K562 (cell line): ENCODE results near the gene GLDN. TPM values are rescaled to one million over a fixed set of nuclear protein-coding genes. Genes with fewer than 3 reads are reported as not detected.

ENCODE experiments used
- ATAC-seq: fragments of 200-7000 bp; cut with Tn5 transposase; 3 replicates; pipeline ENCODE4 v1.9.1; 2020; ENCODE audit warnings: moderate library complexity
- BruUV-seq: library from RNA; stranded (reverse); fragments of 400-500 nt; replicated peaks from 2 replicates; lab custom pipeline; 2021; lab: Mats Ljungman, UMichigan
- CTCF ChIA-PET: fragments of 300-600 bp; formaldehyde crosslinking; extraction: SDS; loops from one replicate; lab custom pipeline; 2021; ENCODE audit warnings: low intra/inter-chr PET ratio; lab: Yijun Ruan, JAX
- POLR2A ChIA-PET: fragments of 300-600, 350-650 bp; sonication (Branson Sonifier 250); formaldehyde crosslinking; extraction: SDS; loops from one replicate; lab custom pipeline; 2021; ENCODE audit warnings: antibody characterized with exemption, inconsistent platforms; lab: Yijun Ruan, JAX
- DNase-seq, 4 experiments: peaks; one replicate each; pipeline versions ENCODE4 v3.0.0 to v3.0.0-alpha.2; 2011 to 2018; ENCODE audit warnings: low spot score in 3 of 4, mixed read lengths in 3 of 4; ENCODE audit errors: extremely low read depth in 1 of 4
- FAIRE-seq: peaks from 2 replicates; lab custom pipeline; 2011; peaks lifted over from hg19 to GRCh38; lab: Jason Lieb, UNC
- H2AFZ ChIP-seq: 2 replicates; pipeline ENCODE4 v1.6.0; 2011; ENCODE audit warnings: low read depth, low read length, control low read depth, inconsistent platforms
- H3K27ac ChIP-seq: fragments of 200-600 bp; 3 replicates; pipeline ENCODE4 v1.8.0; 2011; ENCODE audit warnings: low read depth, mild to moderate bottlenecking, control low read depth, inconsistent platforms, low read length, moderate library complexity, mixed read lengths; ENCODE audit errors: extremely low read depth
- H3K27me3 ChIP-seq, 2 experiments: fragments of 300-600 bp in 1 of 2; 2 replicates in 1 of 2; 3 replicates in 1 of 2; pipeline versions ENCODE4 v1.6.0 to v1.8.0; 2011; ENCODE audit warnings: inconsistent platforms in 2 of 2, low read length in 2 of 2, mild to moderate bottlenecking in 1 of 2, mixed read lengths in 1 of 2, moderate library complexity in 1 of 2; ENCODE audit not compliant: control insufficient read depth in 2 of 2, insufficient read depth in 2 of 2
- H3K36me3 ChIP-seq: fragments of 300-600 bp; 3 replicates; pipeline ENCODE4 v1.8.0; 2011; ENCODE audit warnings: mild to moderate bottlenecking, low read length, inconsistent platforms; ENCODE audit not compliant: control insufficient read depth, insufficient read depth
- H3K4me1 ChIP-seq, 2 experiments: fragments of 200-600 bp in 1 of 2; replicated peaks in 1 of 2; 2 replicates in 1 of 2; 3 replicates in 1 of 2; pipeline versions ENCODE4 v1.5.1 to v1.8.0; 2011; ENCODE audit warnings: inconsistent platforms in 2 of 2, low read length in 2 of 2, mild to moderate bottlenecking in 1 of 2, mixed read lengths in 1 of 2, moderate library complexity in 1 of 2; ENCODE audit not compliant: control insufficient read depth in 2 of 2, insufficient read depth in 2 of 2
- H3K4me2 ChIP-seq: 2 replicates; pipeline ENCODE4 v1.6.1; 2011; ENCODE audit warnings: low read length, control low read depth, inconsistent platforms, mixed read lengths; ENCODE audit not compliant: insufficient read depth
- H3K4me3 ChIP-seq: fragments of 200-600 bp; sonication (generic), shearing (Covaris generic); 2 replicates; pipeline ENCODE4 v1.5.1; 2016; ENCODE audit warnings: control low read depth, inconsistent platforms
- H3K79me2 ChIP-seq: fragments of 200-600 bp; 3 replicates; pipeline ENCODE4 v1.8.0; 2011; ENCODE audit warnings: low read length, inconsistent platforms; ENCODE audit not compliant: control insufficient read depth, insufficient read depth
- H3K9ac ChIP-seq, 2 experiments: 2 replicates each; pipeline versions ENCODE4 v1.6.0 to v1.6.1; 2011; ENCODE audit warnings: low read depth in 2 of 2, low read length in 2 of 2, control low read depth in 1 of 2, inconsistent platforms in 1 of 2, mild to moderate bottlenecking in 1 of 2, mixed read lengths in 1 of 2; ENCODE audit not compliant: insufficient read depth in 1 of 2
- H3K9me1 ChIP-seq: one replicate; pipeline ENCODE4 v1.6.0; 2011; ENCODE audit warnings: inconsistent platforms, mild to moderate bottlenecking, low read length, moderate library complexity; ENCODE audit not compliant: control insufficient read depth, insufficient read depth
- H3K9me3 ChIP-seq: replicated peaks from 2 replicates; pipeline ENCODE4 v1.5.1; 2011; ENCODE audit warnings: low read depth, low read length, inconsistent platforms; ENCODE audit not compliant: control insufficient read depth, insufficient read depth
- H4K20me1 ChIP-seq: replicated peaks from 2 replicates; pipeline ENCODE4 v1.6.1; 2011; ENCODE audit warnings: low read length, inconsistent platforms, mixed read lengths; ENCODE audit not compliant: control insufficient read depth, insufficient read depth
- CSDE1 ChIP-seq, 2 experiments: fragments of 450-650 bp; IDR thresholded peaks; 2 replicates each; pipeline ENCODE4 v1.6.1; 2016; ENCODE audit warnings: mild to moderate bottlenecking in 1 of 2
- ETV1 ChIP-seq: fragments of 450-650 bp; conservative IDR thresholded peaks from 2 replicates; pipeline ENCODE4 v1.6.1; 2016; ENCODE audit warnings: missing genetic modification characterization, control low read depth, low read depth, missing compliant biosample characterization
- HIVEP1 ChIP-seq: fragments of 250-450 bp; sonication (Bioruptor Pico); IDR thresholded peaks from 2 replicates; pipeline ENCODE4 v1.4.0; 2020; ENCODE audit warnings: mild to moderate bottlenecking
- KDM1A ChIP-seq, 2 experiments: fragments of 450-650 bp; IDR thresholded peaks; 2 replicates each; pipeline ENCODE4 v1.6.1; 2016; ENCODE audit warnings: mild to moderate bottlenecking in 2 of 2
- POLR2A ChIP-seq: fragments of 450-650 bp; conservative IDR thresholded peaks from 2 replicates; pipeline ENCODE4 v1.6.1; 2016
- PRMT5 ChIP-seq: sonication (generic); formaldehyde crosslinking; IDR thresholded peaks from 2 replicates; pipeline ENCODE4 v1.5.0; 2020; ENCODE audit warnings: missing genetic modification reagents
- RBM14 ChIP-seq: fragments of 200-400 bp; formaldehyde crosslinking; IDR thresholded peaks from 2 replicates; pipeline ENCODE4 v1.6.1; 2018; ENCODE audit warnings: low read depth, mild to moderate bottlenecking, low read length, moderate library complexity, borderline replicate concordance; ENCODE audit not compliant: insufficient read depth
- SNIP1 ChIP-seq: fragments of 450-650 bp; IDR thresholded peaks from 2 replicates; pipeline ENCODE4 v1.7.1; 2017; ENCODE audit warnings: low read depth, mild to moderate bottlenecking
- TAF9B ChIP-seq: fragments of 450-650 bp; IDR thresholded peaks from 2 replicates; pipeline ENCODE4 v1.6.1; 2018; ENCODE audit warnings: mild to moderate bottlenecking; ENCODE audit not compliant: partially characterized antibody
- TRIM25 ChIP-seq: fragments of 450-650 bp; IDR thresholded peaks from 2 replicates; pipeline ENCODE4 v1.7.0; 2016; ENCODE audit warnings: borderline replicate concordance
- ZC3H8 ChIP-seq: fragments of 450-650 bp; IDR thresholded peaks from 2 replicates; pipeline ENCODE4 v1.6.1; 2017
- ZFP36 ChIP-seq: fragments of 150-350 bp; IDR thresholded peaks from 2 replicates; pipeline ENCODE4 v1.6.1; 2018; ENCODE audit warnings: low read length, low read depth; ENCODE audit not compliant: partially characterized antibody
- ZNF3 ChIP-seq: fragments of 250-450 bp; sonication (Bioruptor Pico); IDR thresholded peaks from 2 replicates; pipeline ENCODE4 v1.5.0; 2021; ENCODE audit warnings: mild to moderate bottlenecking, moderate library complexity
- WGBS: fragments of 100-300 bp; shearing (Covaris generic); methylation state at CpG from one replicate; pipeline ENCODE4 v1.1.6; 2016; ENCODE audit warnings: low coverage, mixed read lengths; ENCODE audit not compliant: insufficient coverage; ENCODE audit errors: missing lambda C conversion rate; 5-methylcytosine and 5-hydroxymethylcytosine counted together
- in situ Hi-C: fragments of 300-500 bp; cut with MboI; formaldehyde crosslinking; loops from 4 replicates; pipeline ENCODE4 v1.15.0; 2018; ENCODE audit warnings: inconsistent platforms, mixed read lengths
- intact Hi-C: fragments of 100-400 bp; cut with micrococcal nuclease; formaldehyde crosslinking; loops from 2 replicates; pipeline ENCODE4 v1.14.2; 2022
- polyA plus RNA-seq, 8 experiments: library from polyadenylated mRNA; depleted of rRNA in 4 of 8; stranded (reverse) in 5 of 8; unstranded in 3 of 8; fragments of >200 nt; fragmentation: Nextera tagmentation in 2 of 8; fragmentation: Illumina TruSeq in 1 of 8; extraction: Ambion mirVana in 2 of 8; extraction: Trizol in 1 of 8; gene quantifications; 2 replicates each; pipeline versions ENCODE4 v1.2.1 to v1.2.3, GENCODE V29; 2011 to 2014; ENCODE audit warnings: inconsistent platforms in 1 of 8, missing spikeins in 1 of 8
- total RNA-seq, 7 experiments: library from RNA; depleted of rRNA in 6 of 7; stranded (reverse); fragments of >200 nt in 6 of 7; fragmentation: Illumina TruSeq in 2 of 7; extraction: Trizol in 2 of 7; gene quantifications; 2 replicates each; pipeline versions ENCODE4 v1.2.1 to v1.2.3, GENCODE V29; 2011 to 2021; ENCODE audit warnings: low replicate concordance in 1 of 7
- TF ChIP-seq, protein P1 (sequence below): fragments of 250-450 bp; sonication (Bioruptor Pico); IDR thresholded peaks from 2 replicates; pipeline ENCODE4 v1.4.0; 2020; ENCODE audit warnings: borderline replicate concordance
- TF ChIP-seq, protein P2 (sequence below): sonication (generic); formaldehyde crosslinking; IDR thresholded peaks from 2 replicates; pipeline ENCODE4 v1.8.0; 2022; ENCODE audit warnings: mild to moderate bottlenecking, missing genetic modification reagents

Gene GLDN
- total and polyA plus RNA-seq, 9 of the 15 experiments (the other 6 are each of a cell fraction or from before 2014, with no cell fraction given), result 0.05 to 0.33 (median 0.18) TPM

DNA sequence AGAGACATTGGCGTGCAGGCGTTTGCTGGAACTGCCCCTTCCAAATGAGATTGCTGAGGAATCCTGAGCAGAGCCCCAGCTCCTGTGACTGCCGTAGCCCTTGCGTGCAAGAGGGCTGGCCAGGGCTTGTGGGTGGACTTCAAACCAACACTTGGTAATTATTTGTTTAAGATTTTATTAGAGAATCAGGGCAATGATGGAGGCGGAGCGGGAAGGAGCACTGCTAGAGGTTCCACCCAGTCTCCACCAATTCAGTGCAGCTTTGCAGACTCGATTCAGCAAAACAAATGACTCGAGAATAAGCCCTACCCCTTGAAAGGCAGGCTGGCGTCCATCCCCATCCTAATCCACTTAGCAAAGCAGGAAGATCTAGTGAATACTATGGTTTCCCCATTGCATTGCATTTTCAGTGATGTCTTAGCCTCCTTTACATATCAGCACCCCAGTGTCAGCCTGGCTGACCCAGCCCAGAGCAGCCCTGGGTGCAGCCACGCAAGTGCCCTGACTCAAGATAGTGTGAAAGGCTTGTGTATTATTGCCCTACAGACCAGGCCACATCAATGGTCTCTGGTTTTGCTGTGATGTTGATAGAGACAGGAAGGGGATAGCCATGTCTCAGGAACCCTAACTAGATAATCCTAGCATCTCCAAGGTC is 26.0 kb downstream of the GLDN start:
- DNase-seq, result no peak
- H3K27ac ChIP-seq, result no peak overlapping the region
- H3K9me3 ChIP-seq, result no peaks in the 10 kb centered on the region
- no peaks in the 10 kb centered on the region for H3K36me3 ChIP-seq
- no peaks in the 10 kb centered on the region for H3K9me1 ChIP-seq
- H3K4me3 ChIP-seq, result no peak overlapping the region
- CTCF ChIA-PET, result no interaction called here
- intact Hi-C loops (no loop called here), in situ Hi-C loops (no loop called here)
- H3K4me2 ChIP-seq, result no peak overlapping the region
- no peak for FAIRE-seq
- ATAC-seq, result no peak
- no peak overlapping the region for H3K9ac ChIP-seq
- peaks cover 15% of the 10 kb centered on the region in 2 experiments for H3K27me3 ChIP-seq
- POLR2A ChIA-PET, result interaction anchor here (0.6 kb wide), 2 partner anchors 31 to 1279 kb away, joined by 3 read pairs; no protein-coding TSS in a partner anchor
- no TSS peak for BruUV-seq
- no peak overlapping the region for H2AFZ ChIP-seq
- no peaks in the 10 kb centered on the region for H3K79me2 ChIP-seq
- H4K20me1 ChIP-seq, result 0 out of 2 replicates have a peak, but pooled peaks cover 4% of the 10 kb centered on the region
- 1% methylated on average over 10 of the region's 10 CpGs for WGBS
- no peaks in the 10 kb centered on the region for H3K4me1 ChIP-seq
- no peak for TF ChIP-seq SNIP1
- no peak for TF ChIP-seq POLR2A
- TF ChIP-seq ZFP36, result no peak
- no peak for TF ChIP-seq PRMT5 (CRISPR knock-in tag)
- no peak for TF ChIP-seq ZNF3 (CRISPR knock-in tag)
- TF ChIP-seq HIVEP1 (CRISPR knock-in tag), result no peak
- TF ChIP-seq, protein P1, sequence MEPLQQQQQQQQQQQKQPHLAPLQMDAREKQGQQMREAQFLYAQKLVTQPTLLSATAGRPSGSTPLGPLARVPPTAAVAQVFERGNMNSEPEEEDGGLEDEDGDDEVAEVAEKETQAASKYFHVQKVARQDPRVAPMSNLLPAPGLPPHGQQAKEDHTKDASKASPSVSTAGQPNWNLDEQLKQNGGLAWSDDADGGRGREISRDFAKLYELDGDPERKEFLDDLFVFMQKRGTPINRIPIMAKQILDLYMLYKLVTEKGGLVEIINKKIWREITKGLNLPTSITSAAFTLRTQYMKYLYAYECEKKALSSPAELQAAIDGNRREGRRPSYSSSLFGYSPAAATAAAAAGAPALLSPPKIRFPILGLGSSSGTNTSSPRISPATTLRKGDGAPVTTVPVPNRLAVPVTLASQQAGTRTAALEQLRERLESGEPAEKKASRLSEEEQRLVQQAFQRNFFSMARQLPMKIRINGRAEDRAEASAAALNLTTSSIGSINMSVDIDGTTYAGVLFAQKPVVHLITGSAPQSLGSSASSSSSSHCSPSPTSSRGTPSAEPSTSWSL (CRISPR knock-in tag), result no peak
- TF ChIP-seq RBM14, result no peak
- TF ChIP-seq TRIM25, result no peak
- TF ChIP-seq CSDE1 (IDR thresholded peaks at IDR 0.05), result no peak
- no peak for TF ChIP-seq ZC3H8
- TF ChIP-seq KDM1A (IDR thresholded peaks at IDR 0.05), result no peak
- TF ChIP-seq, protein P2, sequence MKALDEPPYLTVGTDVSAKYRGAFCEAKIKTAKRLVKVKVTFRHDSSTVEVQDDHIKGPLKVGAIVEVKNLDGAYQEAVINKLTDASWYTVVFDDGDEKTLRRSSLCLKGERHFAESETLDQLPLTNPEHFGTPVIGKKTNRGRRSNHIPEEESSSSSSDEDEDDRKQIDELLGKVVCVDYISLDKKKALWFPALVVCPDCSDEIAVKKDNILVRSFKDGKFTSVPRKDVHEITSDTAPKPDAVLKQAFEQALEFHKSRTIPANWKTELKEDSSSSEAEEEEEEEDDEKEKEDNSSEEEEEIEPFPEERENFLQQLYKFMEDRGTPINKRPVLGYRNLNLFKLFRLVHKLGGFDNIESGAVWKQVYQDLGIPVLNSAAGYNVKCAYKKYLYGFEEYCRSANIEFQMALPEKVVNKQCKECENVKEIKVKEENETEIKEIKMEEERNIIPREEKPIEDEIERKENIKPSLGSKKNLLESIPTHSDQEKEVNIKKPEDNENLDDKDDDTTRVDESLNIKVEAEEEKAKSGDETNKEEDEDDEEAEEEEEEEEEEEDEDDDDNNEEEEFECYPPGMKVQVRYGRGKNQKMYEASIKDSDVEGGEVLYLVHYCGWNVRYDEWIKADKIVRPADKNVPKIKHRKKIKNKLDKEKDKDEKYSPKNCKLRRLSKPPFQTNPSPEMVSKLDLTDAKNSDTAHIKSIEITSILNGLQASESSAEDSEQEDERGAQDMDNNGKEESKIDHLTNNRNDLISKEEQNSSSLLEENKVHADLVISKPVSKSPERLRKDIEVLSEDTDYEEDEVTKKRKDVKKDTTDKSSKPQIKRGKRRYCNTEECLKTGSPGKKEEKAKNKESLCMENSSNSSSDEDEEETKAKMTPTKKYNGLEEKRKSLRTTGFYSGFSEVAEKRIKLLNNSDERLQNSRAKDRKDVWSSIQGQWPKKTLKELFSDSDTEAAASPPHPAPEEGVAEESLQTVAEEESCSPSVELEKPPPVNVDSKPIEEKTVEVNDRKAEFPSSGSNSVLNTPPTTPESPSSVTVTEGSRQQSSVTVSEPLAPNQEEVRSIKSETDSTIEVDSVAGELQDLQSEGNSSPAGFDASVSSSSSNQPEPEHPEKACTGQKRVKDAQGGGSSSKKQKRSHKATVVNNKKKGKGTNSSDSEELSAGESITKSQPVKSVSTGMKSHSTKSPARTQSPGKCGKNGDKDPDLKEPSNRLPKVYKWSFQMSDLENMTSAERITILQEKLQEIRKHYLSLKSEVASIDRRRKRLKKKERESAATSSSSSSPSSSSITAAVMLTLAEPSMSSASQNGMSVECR (CRISPR knock-in tag), result no peak
- no peak for TF ChIP-seq TAF9B
- TF ChIP-seq ETV1 (tag), result no peak
